ENCODE measurements around the gene ILDR2.
"Not testable (repeated sequence)": the region's sequence is repeated elsewhere in the genome, so short reads cannot be mapped to it uniquely, and the experiment has no call there.

ILDR2 gene

GRCh38 chr1:166884971-166885370 is 90.4 kb downstream of the ILDR2 start:
- DNase-seq, result no peak

GRCh38 chr1:166884040-166884642 is 91.2 kb downstream of the ILDR2 start:
- no peak for DNase-seq

GRCh38 chr1:166882893-166883292 is 92.4 kb downstream of the ILDR2 start:
- no peak for DNase-seq

- DNase-seq, result not testable (repeated sequence)
Observed at GRCh38 chr1:166878173-166878917, 97.0 kb downstream of the ILDR2 start.

GRCh38 chr1:166876540-166876838 is 98.9 kb downstream of the ILDR2 start:
- no peak for DNase-seq

GRCh38 chr1:166875734-166876539 is 99.4 kb downstream of the ILDR2 start, which contains the start of gene TADA1:
Gene TADA1 (minus strand): TSS chr1:166876264. CDS start chr1:166876233, 31 bp downstream.
- peak; percentile 98 for DNase-seq

- no peak for DNase-seq
Observed at GRCh38 chr1:166875302-166875733, 100.0 kb downstream of the ILDR2 start.

- no peak for DNase-seq
Observed at GRCh38 chr1:166874464-166874863, 100.9 kb downstream of the ILDR2 start.

- DNase-seq, result no peak
Observed at GRCh38 chr1:166870584-166870983, 104.8 kb downstream of the ILDR2 start.

GRCh38 chr1:166869318-166870099 is 105.8 kb downstream of the ILDR2 start:
- no peak for DNase-seq

- DNase-seq, result no peak
Observed at GRCh38 chr1:166868639-166869038, 106.7 kb downstream of the ILDR2 start.

- DNase-seq, result no peak
Observed at GRCh38 chr1:166865926-166866325, 109.4 kb downstream of the ILDR2 start.

- no peak for DNase-seq
Observed at GRCh38 chr1:166859597-166859996, 115.7 kb downstream of the ILDR2 start.

GRCh38 chr1:166858726-166859419 is 116.5 kb downstream of the ILDR2 start:
- no peak for DNase-seq
